Neural cell (in vitro differentiated cells): ENCODE measurements around the gene ARHGAP24.

Source experiments
- TAF1 ChIP-seq: IDR thresholded peaks from 2 replicates; pipeline ENCODE4 v1.6.1; 2012; ENCODE audit warnings: low read depth
- TF ChIP-seq, protein P1 (sequence below): fragments of 450-650 bp; IDR thresholded peaks from 2 replicates; pipeline ENCODE4 v1.5.1; 2014; ENCODE audit warnings: antibody characterized with exemption, mild to moderate bottlenecking, moderate library complexity; ENCODE audit not compliant: poor library complexity, severe bottlenecking

DNA sequence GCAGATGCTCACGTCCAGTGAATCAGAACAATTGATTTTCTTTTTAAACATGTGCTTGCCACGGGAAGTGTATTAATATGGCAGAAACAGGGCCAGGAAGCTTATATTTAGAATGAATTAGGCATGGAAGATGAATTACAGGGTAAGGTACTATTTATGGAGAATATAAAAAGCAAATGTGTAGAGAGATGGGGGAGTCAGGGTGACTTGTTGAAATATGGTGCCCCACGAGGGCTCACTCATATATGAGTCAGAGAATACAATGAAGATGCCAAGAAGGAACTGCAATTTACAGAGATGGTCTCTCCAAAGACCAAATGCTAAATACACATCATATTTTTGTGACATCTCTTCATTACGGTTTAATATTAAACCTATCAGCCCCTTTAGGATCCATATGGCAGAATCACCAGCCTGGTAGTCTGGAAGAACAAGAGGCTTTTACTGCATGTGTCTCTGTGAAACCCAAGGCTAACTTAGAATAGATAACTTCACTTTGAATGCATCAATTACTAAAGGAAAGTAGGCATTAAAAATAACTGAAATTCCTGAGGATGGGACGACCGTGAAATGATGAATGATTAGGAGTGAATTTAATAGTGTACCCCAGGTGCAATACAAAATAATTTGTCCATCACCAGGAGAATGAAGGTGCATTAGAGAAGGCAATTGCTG, 385.3 kb downstream of the ARHGAP24 start:
- TF ChIP-seq, protein P1, sequence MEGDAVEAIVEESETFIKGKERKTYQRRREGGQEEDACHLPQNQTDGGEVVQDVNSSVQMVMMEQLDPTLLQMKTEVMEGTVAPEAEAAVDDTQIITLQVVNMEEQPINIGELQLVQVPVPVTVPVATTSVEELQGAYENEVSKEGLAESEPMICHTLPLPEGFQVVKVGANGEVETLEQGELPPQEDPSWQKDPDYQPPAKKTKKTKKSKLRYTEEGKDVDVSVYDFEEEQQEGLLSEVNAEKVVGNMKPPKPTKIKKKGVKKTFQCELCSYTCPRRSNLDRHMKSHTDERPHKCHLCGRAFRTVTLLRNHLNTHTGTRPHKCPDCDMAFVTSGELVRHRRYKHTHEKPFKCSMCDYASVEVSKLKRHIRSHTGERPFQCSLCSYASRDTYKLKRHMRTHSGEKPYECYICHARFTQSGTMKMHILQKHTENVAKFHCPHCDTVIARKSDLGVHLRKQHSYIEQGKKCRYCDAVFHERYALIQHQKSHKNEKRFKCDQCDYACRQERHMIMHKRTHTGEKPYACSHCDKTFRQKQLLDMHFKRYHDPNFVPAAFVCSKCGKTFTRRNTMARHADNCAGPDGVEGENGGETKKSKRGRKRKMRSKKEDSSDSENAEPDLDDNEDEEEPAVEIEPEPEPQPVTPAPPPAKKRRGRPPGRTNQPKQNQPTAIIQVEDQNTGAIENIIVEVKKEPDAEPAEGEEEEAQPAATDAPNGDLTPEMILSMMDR: no peak
- no peak for TF ChIP-seq TAF1
